CD4-positive, alpha-beta memory T cell (primary cell): Measurements from ENCODE around the gene RASEF. TPM values are rescaled to one million over a fixed set of nuclear protein-coding genes. Genes with fewer than 3 reads are reported as not detected.

Experiments
- CTCF ChIA-PET: fragments of 350-600 bp; sonication (Branson Sonifier 250); formaldehyde crosslinking; loops from one replicate; lab custom pipeline; 2021; ENCODE audit warnings: inconsistent platforms; ENCODE audit not compliant: partially characterized antibody; lab: Charles Lee
- POLR2A ChIA-PET: fragments of 350-600 bp; sonication (Branson Sonifier 250); formaldehyde crosslinking; loops from one replicate; lab custom pipeline; 2021; ENCODE audit not compliant: partially characterized antibody; lab: Charles Lee
- DNase-seq, 5 donors: peaks; one replicate each; pipeline versions ENCODE4 v3.0.0 to v3.0.0-alpha.2; 2020 to 2022; ENCODE audit warnings: mixed read lengths in 1 of 5
- H3K27ac ChIP-seq: one replicate; pipeline ENCODE4 v1.7.0; 2013; ENCODE audit warnings: low read depth, low read length
- H3K27me3 ChIP-seq: 2 replicates; pipeline ENCODE4 v1.7.0; 2013; ENCODE audit warnings: mild to moderate bottlenecking, low read length, moderate library complexity; ENCODE audit not compliant: insufficient read depth
- H3K36me3 ChIP-seq: 2 replicates; pipeline ENCODE4 v1.7.0; 2013; ENCODE audit warnings: mild to moderate bottlenecking, low read length, moderate library complexity; ENCODE audit not compliant: insufficient read depth
- H3K4me1 ChIP-seq: 2 replicates; pipeline ENCODE4 v1.7.0; 2013; ENCODE audit warnings: mild to moderate bottlenecking, low read length, moderate library complexity; ENCODE audit not compliant: insufficient read depth
- H3K4me3 ChIP-seq, 2 donors: one replicate each; pipeline ENCODE4 v1.7.0; 2013; ENCODE audit warnings: low read length in 2 of 2, mild to moderate bottlenecking in 1 of 2
- H3K9me3 ChIP-seq, 2 donors: one replicate each; pipeline ENCODE4 v1.7.0; 2013; ENCODE audit warnings: low read length in 2 of 2, control low read depth in 1 of 2; ENCODE audit not compliant: control insufficient read depth in 1 of 2
- H3K27ac Mint-ChIP-seq, 7 donors: one replicate each; pipeline ENCODE4 v1.8.0; 2020 to 2021; ENCODE audit warnings: mixed read lengths in 7 of 7, mild to moderate bottlenecking in 6 of 7, inconsistent platforms in 3 of 7, moderate library complexity in 3 of 7
- H3K27me3 Mint-ChIP-seq, 2 donors: one replicate each; pipeline ENCODE4 v1.8.0; 2020 to 2021; ENCODE audit warnings: mixed read lengths in 2 of 2
- H3K36me3 Mint-ChIP-seq, 2 donors: one replicate each; pipeline ENCODE4 v1.8.0; 2020 to 2021; ENCODE audit warnings: mixed read lengths in 2 of 2, inconsistent platforms in 1 of 2, mild to moderate bottlenecking in 1 of 2
- H3K4me1 Mint-ChIP-seq, 4 donors: one replicate each; pipeline ENCODE4 v1.8.0; 2020 to 2021; ENCODE audit warnings: mixed read lengths in 4 of 4, mild to moderate bottlenecking in 1 of 4
- H3K4me3 Mint-ChIP-seq, 8 donors: one replicate each; pipeline ENCODE4 v1.8.0; 2020 to 2021; ENCODE audit warnings: mixed read lengths in 8 of 8, mild to moderate bottlenecking in 7 of 8, moderate library complexity in 6 of 8, inconsistent platforms in 3 of 8
- H3K9me3 Mint-ChIP-seq, 8 donors: one replicate each; pipeline ENCODE4 v1.8.0; 2020 to 2021; ENCODE audit warnings: mixed read lengths in 8 of 8, mild to moderate bottlenecking in 5 of 8, inconsistent platforms in 3 of 8, moderate library complexity in 1 of 8
- intact Hi-C: fragments of 100-400 bp; cut with micrococcal nuclease; formaldehyde crosslinking; loops from one replicate; pipeline ENCODE4 v1.15.1; 2023
- polyA plus RNA-seq, 2 donors: library from polyadenylated mRNA; unstranded; fragments of 300-500 nt; fragmentation: Illumina TruSeq; gene quantifications; one replicate each; pipeline ENCODE4 v1.2.3, GENCODE V29; 2021
- total RNA-seq, 2 experiments: library from RNA; stranded (reverse); gene quantifications; one replicate each; pipeline ENCODE4 v1.2.3, GENCODE V29; 2021

Gene RASEF
- total and polyA plus RNA-seq, 4 experiments from 2014 or later = not detected

DNA sequence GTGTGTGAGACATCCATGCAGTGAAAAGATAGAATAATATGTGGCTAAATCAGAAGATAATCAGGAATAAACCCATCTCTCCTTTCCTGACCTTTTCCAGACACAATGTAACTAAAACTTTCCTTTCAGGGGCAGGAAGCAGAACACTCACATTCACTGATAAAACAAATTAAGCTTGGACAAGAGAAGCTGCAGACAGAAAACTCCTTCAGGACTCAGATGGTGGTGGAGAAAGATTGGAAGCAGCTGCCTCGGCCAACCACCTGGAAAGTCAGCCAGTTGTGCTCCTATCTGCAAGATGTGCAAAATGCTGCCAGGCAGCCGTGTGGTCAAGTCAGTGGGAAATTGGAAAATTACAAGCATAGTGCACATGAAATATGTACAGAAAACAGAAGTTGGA, 26.9 kb downstream of the RASEF start:
- DNase-seq = no peak
- POLR2A ChIA-PET = no interaction called here
- H3K4me1 Mint-ChIP-seq = no peaks in the 10 kb centered on the region
- Histone ChIP-seq H3K9me3 (no peaks in the 10 kb centered on the region), H3K4me3 (no peak overlapping the region), H3K27ac (no peak overlapping the region), H3K36me3 (no peaks in the 10 kb centered on the region), H3K27me3 (no peaks in the 10 kb centered on the region), H3K4me1 (no peaks in the 10 kb centered on the region)
- H3K9me3 Mint-ChIP-seq = peaks cover 0 to 5% (median 0%) of the 10 kb centered on the region in 8 donors
- no peak overlapping the region for H3K27ac Mint-ChIP-seq
- CTCF ChIA-PET = no interaction called here
- intact Hi-C loops = no loop called here
- H3K4me3 Mint-ChIP-seq = no peak overlapping the region
- H3K27me3 Mint-ChIP-seq = no peaks in the 10 kb centered on the region
- no peaks in the 10 kb centered on the region for H3K36me3 Mint-ChIP-seq

DNA sequence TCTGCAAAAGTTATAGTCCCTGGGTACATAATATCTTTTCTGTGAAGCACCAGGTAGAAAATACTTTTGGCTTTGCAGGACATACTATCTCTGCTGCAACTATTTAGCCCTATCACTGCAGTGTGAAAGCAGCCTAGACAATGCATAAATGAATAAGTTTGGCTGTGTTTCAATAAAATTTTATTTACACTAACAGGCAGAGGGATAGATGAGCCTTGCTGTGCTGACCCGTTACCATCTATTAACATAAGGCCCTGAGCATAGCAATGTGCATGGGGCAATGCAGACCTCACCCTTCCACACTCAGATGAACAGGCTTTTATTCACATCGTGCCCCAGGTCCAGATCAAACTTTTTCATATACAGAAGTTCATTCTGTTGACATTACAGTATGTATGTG, 27.8 kb downstream of the RASEF start:
- POLR2A ChIA-PET = no interaction called here
- H3K4me1 ChIP-seq = no peaks in the 10 kb centered on the region
- intact Hi-C loops = no loop called here

DNA sequence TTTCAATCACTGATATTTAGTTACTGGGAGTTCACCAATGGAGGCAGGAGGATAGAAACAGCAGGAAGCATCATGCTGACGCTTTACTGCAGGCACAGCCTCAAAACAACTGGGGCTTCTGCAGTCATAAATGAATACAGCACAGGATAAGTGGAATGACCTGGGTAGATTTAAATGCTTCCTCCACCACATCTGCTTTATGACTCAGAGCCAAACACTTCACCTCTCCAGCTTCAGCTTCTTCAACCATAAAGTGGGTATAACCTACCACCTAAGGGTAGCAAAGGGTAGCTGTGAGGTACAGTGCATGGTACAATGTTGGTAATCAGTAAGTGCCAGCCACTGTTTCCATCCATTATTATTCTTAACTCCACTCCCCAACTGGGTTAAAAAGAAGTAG, 28.4 kb downstream of the RASEF start:
- no peak for DNase-seq
- H3K4me1 Mint-ChIP-seq = no peaks in the 10 kb centered on the region
- ChIA-PET CTCF (no interaction called here), POLR2A (no interaction called here)
- H3K4me1 ChIP-seq = no peaks in the 10 kb centered on the region
- H3K9me3 Mint-ChIP-seq = peaks cover 0 to 5% (median 0%) of the 10 kb centered on the region in 8 donors
- no peak overlapping the region for H3K27ac ChIP-seq
- no peak overlapping the region for H3K4me3 Mint-ChIP-seq
- H3K27me3 ChIP-seq = no peaks in the 10 kb centered on the region
- no peak overlapping the region for H3K4me3 ChIP-seq
- no peaks in the 10 kb centered on the region for H3K9me3 ChIP-seq
- no peak overlapping the region for H3K27ac Mint-ChIP-seq
- no peaks in the 10 kb centered on the region for H3K36me3 ChIP-seq
- H3K27me3 Mint-ChIP-seq = peaks cover 0 to 2% of the 10 kb centered on the region in 2 donors
- intact Hi-C loops = no loop called here
- no peaks in the 10 kb centered on the region for H3K36me3 Mint-ChIP-seq

More for the DNA sequence above, 27.8 kb downstream of the RASEF start:
- no peak overlapping the region for H3K27ac ChIP-seq
- no peak overlapping the region for H3K4me3 ChIP-seq
- Mint-ChIP-seq H3K4me3 (no peak overlapping the region), H3K36me3 (no peaks in the 10 kb centered on the region), H3K27ac (no peak overlapping the region), H3K9me3 (peaks cover 0 to 5% (median 0%) of the 10 kb centered on the region in 8 donors), H3K27me3 (peaks cover 0 to 2% of the 10 kb centered on the region in 2 donors), H3K4me1 (no peaks in the 10 kb centered on the region)
- CTCF ChIA-PET = no interaction called here
- H3K36me3 ChIP-seq = no peaks in the 10 kb centered on the region
- DNase-seq = no peak
- H3K9me3 ChIP-seq = no peaks in the 10 kb centered on the region
- H3K27me3 ChIP-seq = no peaks in the 10 kb centered on the region

DNA sequence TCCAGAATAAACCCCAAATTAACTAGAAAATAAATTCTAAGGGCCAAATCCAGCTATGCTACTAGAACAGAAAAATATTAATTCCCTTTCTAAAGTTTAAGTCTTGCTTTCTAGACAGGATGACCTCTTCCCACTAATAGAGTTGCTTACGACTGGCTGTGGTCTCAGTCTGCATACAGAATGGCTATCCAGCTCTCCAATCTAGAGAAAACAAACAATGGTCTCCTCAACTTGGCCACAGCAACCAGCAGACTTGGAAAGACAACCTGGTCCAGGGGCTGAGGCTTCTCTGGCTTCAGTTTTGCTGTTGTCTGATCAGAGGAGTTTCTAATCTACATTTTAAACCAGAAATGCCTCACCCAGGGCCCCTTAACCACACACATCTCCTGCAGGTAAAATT, 28.9 kb downstream of the RASEF start:
- H3K9me3 ChIP-seq = no peaks in the 10 kb centered on the region
- no peak overlapping the region for H3K27ac ChIP-seq
- ChIA-PET CTCF (no interaction called here), POLR2A (no interaction called here)
- no peaks in the 10 kb centered on the region for H3K36me3 ChIP-seq
- H3K4me1 Mint-ChIP-seq = no peaks in the 10 kb centered on the region
- no peaks in the 10 kb centered on the region for H3K4me1 ChIP-seq
- peaks cover 0 to 5% (median 0%) of the 10 kb centered on the region in 8 donors for H3K9me3 Mint-ChIP-seq
- no peak overlapping the region for H3K4me3 ChIP-seq
- H3K4me3 Mint-ChIP-seq = no peak overlapping the region
- peaks cover 0 to 2% of the 10 kb centered on the region in 2 donors for H3K27me3 Mint-ChIP-seq
- H3K27ac Mint-ChIP-seq = no peak overlapping the region
- intact Hi-C loops = no loop called here
- H3K27me3 ChIP-seq = no peaks in the 10 kb centered on the region
- no peak for DNase-seq
- H3K36me3 Mint-ChIP-seq = no peaks in the 10 kb centered on the region

DNA sequence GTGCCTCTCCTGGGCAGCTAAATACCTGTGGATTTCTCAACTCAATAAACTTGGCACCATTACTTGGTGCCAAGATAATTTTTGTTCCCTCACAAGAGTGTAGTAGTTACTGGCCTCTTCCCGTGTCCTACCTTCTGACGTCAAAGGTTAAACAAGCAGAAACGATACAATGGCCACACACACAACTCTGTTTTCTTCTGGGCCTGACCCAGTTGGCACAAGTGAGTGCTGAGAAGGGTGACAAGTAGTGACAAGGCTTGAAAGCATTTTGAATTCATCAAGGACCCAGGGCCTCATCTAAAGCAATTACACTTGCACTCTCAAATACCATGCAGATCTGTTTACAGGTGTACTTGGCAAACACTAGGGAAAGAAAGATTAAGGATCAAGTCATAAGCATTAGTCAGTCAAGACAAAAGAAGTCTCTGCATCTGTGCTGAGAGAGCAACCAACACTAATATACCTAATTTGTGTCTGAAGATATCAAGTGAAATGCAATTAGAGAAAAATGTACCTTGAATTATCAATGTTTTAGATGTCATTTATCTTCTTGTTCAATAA, 30.8 kb downstream of the RASEF start:
- Mint-ChIP-seq H3K4me3 (no peak overlapping the region), H3K27ac (no peak overlapping the region), H3K36me3 (no peaks in the 10 kb centered on the region), H3K4me1 (no peaks in the 10 kb centered on the region), H3K27me3 (peaks cover 0 to 2% of the 10 kb centered on the region in 2 donors), H3K9me3 (peaks cover 0 to 5% (median 0%) of the 10 kb centered on the region in 8 donors)
- Histone ChIP-seq H3K9me3 (no peaks in the 10 kb centered on the region), H3K4me3 (no peak overlapping the region), H3K36me3 (no peaks in the 10 kb centered on the region), H3K4me1 (no peaks in the 10 kb centered on the region), H3K27ac (no peak overlapping the region), H3K27me3 (no peaks in the 10 kb centered on the region)
- ChIA-PET POLR2A (no interaction called here), CTCF (no interaction called here)
- DNase-seq = no peak
- intact Hi-C loops = no loop called here

DNA sequence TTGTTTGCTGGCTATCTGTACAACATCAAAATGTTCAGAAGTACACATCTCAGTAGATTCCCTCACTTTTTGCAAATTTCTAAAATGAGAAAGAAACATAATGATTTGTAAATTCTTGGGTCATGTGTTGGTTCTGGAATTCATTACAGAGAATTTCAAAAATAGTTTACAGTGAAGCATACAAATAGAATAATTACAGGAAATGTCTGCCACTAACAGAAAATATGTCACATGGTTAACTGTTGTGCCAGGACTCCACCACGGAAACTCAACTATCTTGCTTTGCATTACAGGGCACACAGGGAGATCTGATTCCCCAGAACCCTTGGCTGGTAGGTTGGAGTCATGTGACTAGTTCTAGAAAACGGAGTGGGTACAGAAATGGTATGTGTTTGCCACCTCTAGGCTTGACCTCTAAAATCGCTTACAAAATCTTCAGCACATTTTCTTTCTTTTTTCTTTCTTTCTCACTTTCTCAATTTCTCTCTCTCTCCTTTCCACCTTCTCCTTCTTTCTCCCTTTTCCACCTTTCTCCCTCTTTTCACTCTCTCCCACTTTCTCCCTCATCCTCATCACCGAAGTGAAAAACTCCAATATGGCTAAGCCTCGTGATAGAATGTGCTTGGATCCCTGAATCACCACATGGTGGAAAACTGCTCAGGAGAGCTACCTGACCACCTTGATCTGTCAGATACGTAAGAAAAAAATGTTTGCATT, 32.4 kb downstream of the RASEF start:
- intact Hi-C loops = no loop called here
- Mint-ChIP-seq H3K9me3 (peaks cover 0 to 5% (median 0%) of the 10 kb centered on the region in 8 donors), H3K4me3 (no peak overlapping the region), H3K36me3 (no peaks in the 10 kb centered on the region), H3K27ac (no peak overlapping the region), H3K27me3 (peaks cover 0 to 2% of the 10 kb centered on the region in 2 donors), H3K4me1 (no peaks in the 10 kb centered on the region)
- no peaks in the 10 kb centered on the region for H3K4me1 ChIP-seq
- no peak overlapping the region for H3K4me3 ChIP-seq
- no peak for DNase-seq
- POLR2A ChIA-PET = no interaction called here
- no peak overlapping the region for H3K27ac ChIP-seq
- CTCF ChIA-PET = no interaction called here
- H3K9me3 ChIP-seq = no peaks in the 10 kb centered on the region
- no peaks in the 10 kb centered on the region for H3K36me3 ChIP-seq
- no peaks in the 10 kb centered on the region for H3K27me3 ChIP-seq

DNA sequence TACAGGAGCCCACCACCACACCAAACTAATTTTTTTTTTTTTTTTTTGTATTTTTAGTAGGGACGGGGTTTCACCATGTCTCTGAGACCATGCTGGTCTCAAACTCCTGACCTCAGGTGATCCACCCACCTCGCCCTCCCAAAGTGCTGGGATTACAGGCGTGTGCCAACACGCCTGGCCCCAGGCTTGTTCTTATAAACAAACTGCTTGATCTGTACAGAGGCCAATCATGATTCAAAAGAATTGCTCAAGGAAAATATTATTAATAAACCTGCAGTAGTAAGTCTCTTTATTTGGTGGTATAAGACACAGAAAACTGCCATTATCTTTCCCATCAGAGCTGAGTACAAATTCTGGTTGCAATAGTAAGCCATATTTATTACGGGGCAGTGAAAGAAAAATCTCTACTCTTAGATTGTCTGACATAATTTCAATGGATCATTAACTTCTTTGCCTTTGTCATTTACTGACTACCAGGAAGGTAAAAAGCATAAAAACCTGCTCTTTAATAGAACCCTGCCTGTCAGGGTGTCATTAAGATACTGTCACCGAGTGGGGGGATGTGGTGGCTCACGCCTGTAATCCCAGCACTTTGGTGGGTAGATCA, 33.3 kb downstream of the RASEF start:
- intact Hi-C loops = no loop called here
- H3K9me3 ChIP-seq = no peaks in the 10 kb centered on the region
- no peaks in the 10 kb centered on the region for H3K4me1 ChIP-seq
- CTCF ChIA-PET = no interaction called here
- Mint-ChIP-seq H3K4me3 (no peak overlapping the region), H3K9me3 (peaks cover 0 to 5% (median 0%) of the 10 kb centered on the region in 8 donors), H3K27me3 (peaks cover 0 to 2% of the 10 kb centered on the region in 2 donors), H3K36me3 (no peaks in the 10 kb centered on the region), H3K27ac (no peak overlapping the region), H3K4me1 (no peaks in the 10 kb centered on the region)
- no peaks in the 10 kb centered on the region for H3K27me3 ChIP-seq
- no peak overlapping the region for H3K27ac ChIP-seq
- DNase-seq = no peak
- no peak overlapping the region for H3K4me3 ChIP-seq
- no peaks in the 10 kb centered on the region for H3K36me3 ChIP-seq
- POLR2A ChIA-PET = no interaction called here
